Endothelial cell of umbilical vein (primary cell): ENCODE results near the gene TMEM151A. TPM values are rescaled to one million over a fixed set of nuclear protein-coding genes. Genes with fewer than 3 reads are reported as not detected.

ENCODE experiments used
- BruUV-seq: library from RNA; stranded (reverse); fragments of 400-500 nt; replicated peaks from 2 replicates; lab custom pipeline; 2021; lab: Mats Ljungman, UMichigan
- CTCF ChIA-PET: fragments of 300-600, 350-600 bp; sonication (Branson Sonifier 250); formaldehyde crosslinking; loops from one replicate; lab custom pipeline; 2021; ENCODE audit warnings: antibody characterized with exemption, inconsistent platforms; lab: Charles Lee
- POLR2A ChIA-PET: fragments of 300-600, 350-600 bp; sonication (Branson Sonifier 250); formaldehyde crosslinking; loops from one replicate; lab custom pipeline; 2021; ENCODE audit warnings: antibody characterized with exemption, inconsistent platforms; lab: Charles Lee
- DNase-seq: peaks from one replicate; pipeline ENCODE4 v3.0.0-alpha.2; 2011; ENCODE audit warnings: low read depth, low spot score
- FAIRE-seq: peaks from 2 replicates; lab custom pipeline; 2011; peaks lifted over from hg19 to GRCh38; lab: Jason Lieb, UNC
- H2AFZ ChIP-seq: 2 replicates; pipeline ENCODE4 v1.6.0; 2012; ENCODE audit warnings: low read depth, low read length, control low read depth, inconsistent platforms
- H3K27ac ChIP-seq: 2 replicates; pipeline ENCODE4 v1.5.1; 2011; ENCODE audit warnings: low read depth, mild to moderate bottlenecking, control low read depth, low read length, moderate library complexity; ENCODE audit not compliant: insufficient read depth
- H3K27me3 ChIP-seq, 2 experiments: 2 replicates each; pipeline versions ENCODE4 v1.6.0 to v1.6.1; 2011; ENCODE audit warnings: low read length in 2 of 2, mixed read lengths in 1 of 2; ENCODE audit not compliant: control insufficient read depth in 2 of 2, insufficient read depth in 2 of 2
- H3K36me3 ChIP-seq, 2 experiments: 2 replicates in 1 of 2; 3 replicates in 1 of 2; pipeline ENCODE4 v1.5.1; 2011; ENCODE audit warnings: low read length in 2 of 2, mild to moderate bottlenecking in 1 of 2, moderate library complexity in 1 of 2; ENCODE audit not compliant: control insufficient read depth in 2 of 2, insufficient read depth in 2 of 2; ENCODE audit errors: extremely low read depth in 1 of 2
- H3K4me1 ChIP-seq: 3 replicates; pipeline ENCODE4 v1.5.1; 2011; ENCODE audit warnings: mild to moderate bottlenecking, low read length; ENCODE audit not compliant: control insufficient read depth, insufficient read depth; ENCODE audit errors: extremely low read depth
- H3K4me2 ChIP-seq: 2 replicates; pipeline ENCODE4 v1.6.1; 2011; ENCODE audit warnings: low read length, control low read depth, mixed read lengths; ENCODE audit not compliant: insufficient read depth
- H3K4me3 ChIP-seq, 3 experiments: fragments of 200-600 bp in 1 of 3; sonication (generic), shearing (Covaris generic) in 1 of 3; replicated peaks in 1 of 3; 2 replicates each; pipeline ENCODE4 v1.5.1; 2011 to 2016; ENCODE audit warnings: control low read depth in 3 of 3, low read length in 3 of 3, mild to moderate bottlenecking in 2 of 3, inconsistent platforms in 1 of 3, low read depth in 1 of 3, moderate library complexity in 1 of 3; ENCODE audit not compliant: insufficient read depth in 1 of 3
- H3K79me2 ChIP-seq: 2 replicates; pipeline ENCODE4 v1.6.0; 2012; ENCODE audit warnings: low read length, inconsistent platforms; ENCODE audit not compliant: control insufficient read depth, insufficient read depth
- H3K9ac ChIP-seq: replicated peaks from 2 replicates; pipeline ENCODE3; 2011; ENCODE audit warnings: low read length, control low read depth; ENCODE audit not compliant: insufficient read depth; ENCODE audit errors: extremely low read depth
- H3K9me1 ChIP-seq: replicated peaks from 3 replicates; pipeline ENCODE4 v1.6.0; 2011; ENCODE audit warnings: mild to moderate bottlenecking, low read length; ENCODE audit not compliant: control insufficient read depth, insufficient read depth; ENCODE audit errors: extremely low read depth
- H3K9me3 ChIP-seq: replicated peaks from 2 replicates; pipeline ENCODE4 v1.5.1; 2012; ENCODE audit warnings: low read length, inconsistent platforms; ENCODE audit not compliant: control insufficient read depth, insufficient read depth
- H4K20me1 ChIP-seq: replicated peaks from 2 replicates; pipeline ENCODE3; 2011; ENCODE audit warnings: mild to moderate bottlenecking, low read length; ENCODE audit not compliant: control insufficient read depth, insufficient read depth; ENCODE audit errors: extremely low read depth
- EZH2 ChIP-seq: IDR thresholded peaks from 2 replicates; pipeline ENCODE4 v1.6.1; 2012; ENCODE audit warnings: borderline replicate concordance, low read depth, mild to moderate bottlenecking, moderate library complexity, low read length, inconsistent platforms; ENCODE audit not compliant: severe bottlenecking
- FOS ChIP-seq: IDR thresholded peaks from 2 replicates; pipeline ENCODE4 v1.6.1; 2011; ENCODE audit warnings: mild to moderate bottlenecking, low read length, moderate library complexity, borderline replicate concordance; ENCODE audit not compliant: insufficient read depth
- GATA2 ChIP-seq: IDR thresholded peaks from 2 replicates; pipeline ENCODE4 v1.7.0; 2011; ENCODE audit warnings: low read depth, mild to moderate bottlenecking, moderate library complexity, mixed read lengths, low read length; ENCODE audit not compliant: insufficient read length, insufficient read depth
- JUN ChIP-seq: IDR thresholded peaks from 2 replicates; pipeline ENCODE4 v1.6.1; 2011; ENCODE audit warnings: borderline replicate concordance, low read depth; ENCODE audit not compliant: insufficient read length, insufficient read depth
- MAX ChIP-seq: IDR thresholded peaks from 2 replicates; pipeline ENCODE4 v1.6.1; 2011; ENCODE audit not compliant: insufficient read depth, insufficient read length
- MYC ChIP-seq: IDR thresholded peaks from one replicate; pipeline ENCODE4 v1.6.1; 2011; ENCODE audit warnings: mild to moderate bottlenecking, low read depth, low read length
- POLR2A ChIP-seq: IDR thresholded peaks from 2 replicates; pipeline ENCODE4 v1.6.1; 2012; ENCODE audit warnings: low read depth, mild to moderate bottlenecking, control low read depth, low read length
- POLR2AphosphoS5 ChIP-seq: IDR thresholded peaks from 2 replicates; pipeline ENCODE4 v1.6.1; 2012; ENCODE audit warnings: low read depth, mild to moderate bottlenecking, control low read depth, low read length, moderate library complexity; ENCODE audit not compliant: insufficient read depth
- dilution Hi-C: fragments of 300-500 bp; cut with MboI; formaldehyde crosslinking; loops from one replicate; pipeline ENCODE4 v1.15.0; 2019; ENCODE audit warnings: low sequenced_read_pairs; ENCODE audit not compliant: extremely low pct_ligation_motif_present
- intact Hi-C: fragments of 100-400 bp; cut with micrococcal nuclease; formaldehyde crosslinking; loops from one replicate; pipeline ENCODE4 v1.10.0; 2022
- polyA plus RNA-seq, 4 experiments: library from polyadenylated mRNA; depleted of rRNA in 3 of 4; stranded (reverse) in 3 of 4; unstranded in 1 of 4; fragments of >200 nt; gene quantifications; 2 replicates each; pipeline versions ENCODE4 v1.2.1 to v1.2.3, GENCODE V29; 2011 to 2012; ENCODE audit warnings: missing spikeins in 1 of 4
- total RNA-seq: library from RNA; stranded (reverse); gene quantifications from 2 replicates; pipeline ENCODE4 v1.2.3, GENCODE V29; 2021
- TF ChIP-seq, protein P1 (sequence below), 2 donors: IDR thresholded peaks; 1 replicate in 1 of 2; 2 replicates in 1 of 2; pipeline ENCODE4 v1.5.1; 2011; ENCODE audit warnings: low read length in 2 of 2, mild to moderate bottlenecking in 2 of 2, moderate library complexity in 2 of 2, control low read depth in 1 of 2, inconsistent platforms in 1 of 2, low read depth in 1 of 2; ENCODE audit not compliant: insufficient read depth in 1 of 2; ENCODE audit errors: extremely low read depth in 1 of 2

TMEM151A gene
- total and polyA plus RNA-seq, 2 donors (not counting 3 experiments of a cell fraction or from before 2014, with no cell fraction given): not detected

DNA sequence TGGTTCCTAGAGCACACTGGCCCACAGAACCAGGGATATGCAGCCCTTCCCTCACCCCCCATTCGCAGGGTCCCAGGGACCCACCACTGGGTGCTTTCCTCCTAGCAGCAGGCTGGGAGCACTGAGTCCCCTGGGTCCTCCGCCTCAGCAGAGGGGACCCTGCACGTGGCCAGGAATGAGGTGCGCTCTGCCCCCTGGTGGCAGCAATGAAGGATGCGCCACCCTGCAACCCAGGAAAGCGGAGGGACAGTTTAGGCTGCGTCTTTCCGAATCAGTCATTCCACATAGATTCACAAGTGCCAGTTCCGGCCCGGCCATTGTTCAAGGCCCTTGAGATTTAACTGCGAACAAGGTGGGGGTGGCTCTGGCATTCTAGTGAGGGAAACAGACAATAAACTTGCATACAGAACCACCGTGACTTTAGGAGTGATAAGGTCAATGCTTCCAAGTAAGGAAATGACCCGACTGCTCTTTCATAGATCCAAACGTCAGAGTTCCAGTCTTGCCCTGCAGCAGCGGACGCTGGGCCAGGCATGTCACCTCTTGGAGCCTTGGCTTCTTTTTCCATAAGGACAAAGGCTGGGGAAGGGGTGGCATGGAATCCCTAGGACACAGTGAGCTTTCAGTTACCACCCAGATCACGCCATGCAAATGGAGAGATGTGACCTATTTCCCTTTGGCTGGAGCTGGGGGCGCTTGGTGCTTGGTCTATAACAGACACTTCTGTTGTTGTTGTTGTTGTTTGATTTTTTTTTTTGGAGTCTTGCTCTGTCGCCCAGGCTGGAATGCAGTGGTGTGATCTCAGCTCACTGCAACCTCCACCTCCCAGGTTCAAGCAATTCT lies 36.8 kb downstream of the TMEM151A start:
- peak; percentile 67 for DNase-seq
- CTCF ChIA-PET: interaction anchor here (0.7 to 8.7 kb wide), 8 partner anchors 9 to 106 kb away, joined by 3 to 225 read pairs (median 4); partner anchors contain the start of genes CD248 and TMEM151A

More for the DNA sequence above, 36.8 kb downstream of the TMEM151A start:
- H3K9me3 ChIP-seq: no peaks in the 10 kb centered on the region
- TF ChIP-seq MAX (peak; percentile 89), POLR2A (no peak), GATA2 (no peak), EZH2 (no peak), JUN (no peak), POLR2AphosphoS5 (peak; percentile 14), MYC (peak; percentile 98), FOS (no peak)
- TF ChIP-seq, protein P1, sequence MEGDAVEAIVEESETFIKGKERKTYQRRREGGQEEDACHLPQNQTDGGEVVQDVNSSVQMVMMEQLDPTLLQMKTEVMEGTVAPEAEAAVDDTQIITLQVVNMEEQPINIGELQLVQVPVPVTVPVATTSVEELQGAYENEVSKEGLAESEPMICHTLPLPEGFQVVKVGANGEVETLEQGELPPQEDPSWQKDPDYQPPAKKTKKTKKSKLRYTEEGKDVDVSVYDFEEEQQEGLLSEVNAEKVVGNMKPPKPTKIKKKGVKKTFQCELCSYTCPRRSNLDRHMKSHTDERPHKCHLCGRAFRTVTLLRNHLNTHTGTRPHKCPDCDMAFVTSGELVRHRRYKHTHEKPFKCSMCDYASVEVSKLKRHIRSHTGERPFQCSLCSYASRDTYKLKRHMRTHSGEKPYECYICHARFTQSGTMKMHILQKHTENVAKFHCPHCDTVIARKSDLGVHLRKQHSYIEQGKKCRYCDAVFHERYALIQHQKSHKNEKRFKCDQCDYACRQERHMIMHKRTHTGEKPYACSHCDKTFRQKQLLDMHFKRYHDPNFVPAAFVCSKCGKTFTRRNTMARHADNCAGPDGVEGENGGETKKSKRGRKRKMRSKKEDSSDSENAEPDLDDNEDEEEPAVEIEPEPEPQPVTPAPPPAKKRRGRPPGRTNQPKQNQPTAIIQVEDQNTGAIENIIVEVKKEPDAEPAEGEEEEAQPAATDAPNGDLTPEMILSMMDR (IDR thresholded peaks at IDR 0.05; ENCODE audit: extremely low read depth in 1 of 2, insufficient read depth in 1 of 2, low read depth in 1 of 2, low read length in 2 of 2): peak; percentile 93
- no peaks in the 10 kb centered on the region for H3K36me3 ChIP-seq
- no peak overlapping the region for H3K4me3 ChIP-seq
- BruUV-seq: no TSS peak
- POLR2A ChIA-PET: no interaction called here
- dilution Hi-C loops (no loop called here), intact Hi-C loops (loop anchor here (1.0 kb wide), 2 partner anchors 8 to 16 kb away; partner anchors contain the start of gene RIN1)
- H3K9ac ChIP-seq: no peak overlapping the region
- peak overlapping the region; percentile 64 for H2AFZ ChIP-seq
- peak; percentile 92 for FAIRE-seq
- no peaks in the 10 kb centered on the region for H3K9me1 ChIP-seq
- no peaks in the 10 kb centered on the region for H4K20me1 ChIP-seq
- H3K79me2 ChIP-seq: no peaks in the 10 kb centered on the region
- peaks cover 7% of the 10 kb centered on the region for H3K4me1 ChIP-seq
- H3K4me2 ChIP-seq: peak overlapping the region; percentile 29
- no peaks in the 10 kb centered on the region for H3K27me3 ChIP-seq
- H3K27ac ChIP-seq: no peak overlapping the region
